NCI-H1436 treated with DMSO at 0.1 percent for 48 hours (cell line): ENCODE measurements around the gene CSRP1.
"Not testable (repeated sequence)": the region's sequence is repeated elsewhere in the genome, so short reads cannot be mapped to it uniquely, and the experiment has no call there.

Source experiments
- DNase-seq: peaks from one replicate; lab custom pipeline; 2025; lab: John Stamatoyannopoulos, UW

Gene CSRP1

DNA sequence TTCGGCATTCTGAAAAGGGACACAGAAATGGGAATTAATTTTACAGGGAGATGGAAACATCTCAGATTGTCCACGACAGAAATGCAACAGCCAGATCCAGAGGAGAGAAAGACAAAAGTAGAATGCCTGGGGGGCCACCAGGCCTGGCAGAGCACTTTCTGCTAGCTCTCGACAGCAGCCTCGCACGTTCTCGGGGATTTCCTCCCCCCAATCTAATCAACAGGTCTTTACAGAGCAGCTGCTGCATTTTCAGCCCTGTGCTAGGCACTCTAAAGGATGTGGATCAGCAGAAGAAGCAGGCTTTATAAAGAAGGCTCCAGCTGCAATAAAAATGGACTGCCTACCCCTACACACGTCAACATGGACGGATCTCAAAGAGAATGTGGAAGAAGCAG, 10.6 kb downstream of the CSRP1 start:
- no peak for DNase-seq

GRCh38 chr1:201495551-201496295, 11.2 kb downstream of the CSRP1 start:
- no peak for DNase-seq

GRCh38 chr1:201493757-201494617, 12.9 kb downstream of the CSRP1 start:
- DNase-seq: no peak

- DNase-seq: not testable (repeated sequence)
Observed at GRCh38 chr1:201493026-201493656, 13.8 kb downstream of the CSRP1 start.

- no peak for DNase-seq
Observed at GRCh38 chr1:201491896-201492511, 14.9 kb downstream of the CSRP1 start.

DNA sequence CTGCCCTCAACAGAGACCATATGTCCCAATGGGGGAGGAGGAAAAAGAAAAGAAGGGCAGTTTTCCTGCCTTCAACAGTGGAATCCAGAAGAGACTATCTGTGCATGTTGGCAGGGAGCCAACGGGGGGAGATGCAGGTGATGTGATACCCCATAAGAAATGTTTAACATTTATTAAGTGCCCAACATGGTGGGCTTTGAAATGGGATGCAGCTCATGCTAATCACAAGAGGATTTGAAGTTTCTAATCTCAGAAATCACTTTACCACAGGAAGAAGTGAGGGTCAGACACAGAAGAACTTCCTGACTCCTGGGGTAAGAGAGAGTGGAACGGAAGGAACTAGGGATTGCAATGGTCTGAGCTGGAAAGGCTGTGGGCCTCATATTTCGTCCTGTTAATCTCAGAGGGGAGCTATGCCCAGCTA, 16.2 kb downstream of the CSRP1 start:
- no peak for DNase-seq

DNA sequence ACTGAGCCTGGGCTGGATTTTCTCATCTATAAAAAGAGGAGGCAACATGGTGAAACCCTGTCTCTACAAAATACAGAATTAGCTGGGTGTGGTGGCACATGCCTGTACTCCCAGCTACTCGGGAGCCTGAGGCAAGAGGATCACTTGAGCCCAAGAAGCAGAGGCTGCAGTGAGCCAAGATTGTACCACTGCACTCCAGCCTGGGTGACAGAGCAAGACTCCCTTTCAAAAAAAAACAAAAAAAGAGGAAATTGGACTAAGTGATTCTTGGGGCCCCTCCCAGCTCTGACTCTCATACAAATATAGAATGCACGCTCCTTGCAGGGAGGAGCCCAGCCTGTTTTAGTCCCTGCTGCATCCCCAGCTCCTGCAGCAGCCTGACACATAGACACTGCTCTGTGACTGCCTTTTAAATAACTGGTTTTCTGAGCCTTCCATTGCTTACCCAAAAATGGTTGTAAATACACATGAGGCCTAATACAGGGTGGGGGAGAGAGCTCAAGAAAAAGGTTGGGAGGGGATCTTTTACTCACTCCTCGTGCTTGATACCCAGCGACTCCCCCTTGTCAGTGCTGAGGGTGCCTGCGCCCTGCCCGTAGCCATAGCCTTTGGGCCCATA, 17.2 kb downstream of the CSRP1 start:
- DNase-seq: no peak

DNA sequence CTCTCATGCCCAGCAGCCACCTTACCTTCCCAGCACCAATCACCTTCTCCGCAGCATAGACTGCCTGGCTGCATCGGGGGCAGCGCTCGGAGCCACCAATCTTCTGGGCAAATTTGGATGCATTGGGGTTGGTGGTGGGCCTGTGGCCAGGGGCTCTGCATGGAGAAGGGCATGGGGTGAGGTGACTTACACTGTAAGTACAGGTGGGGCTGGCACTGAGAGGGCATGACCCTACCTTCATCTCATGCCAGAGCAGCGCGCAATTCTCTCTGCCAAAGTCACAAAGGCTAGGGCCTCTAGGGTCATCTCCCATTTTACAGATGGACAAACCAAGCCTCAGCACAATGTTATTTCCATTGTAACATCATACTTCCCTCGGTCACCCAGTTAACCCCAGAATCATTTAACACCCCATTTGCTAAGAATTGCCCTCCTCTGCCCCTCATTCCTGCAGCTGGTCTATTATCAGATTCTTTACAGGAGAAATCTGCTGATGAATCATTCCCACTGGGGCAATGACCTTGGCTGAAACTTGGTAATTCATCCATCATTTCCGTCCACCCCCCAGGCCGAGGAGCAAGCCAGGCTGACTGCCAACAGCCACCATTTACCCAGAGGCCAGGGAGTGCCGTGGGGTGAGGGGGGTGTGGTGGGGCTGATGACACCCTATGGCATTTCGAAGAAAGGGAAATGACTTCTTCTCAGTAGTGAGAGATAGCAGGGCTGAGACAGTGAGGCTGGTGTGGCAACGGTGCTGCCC, 17.9 kb downstream of the CSRP1 start:
- DNase-seq: no peak

- no peak for DNase-seq
Observed at GRCh38 chr1:201487742-201488141, 19.2 kb downstream of the CSRP1 start.

DNA sequence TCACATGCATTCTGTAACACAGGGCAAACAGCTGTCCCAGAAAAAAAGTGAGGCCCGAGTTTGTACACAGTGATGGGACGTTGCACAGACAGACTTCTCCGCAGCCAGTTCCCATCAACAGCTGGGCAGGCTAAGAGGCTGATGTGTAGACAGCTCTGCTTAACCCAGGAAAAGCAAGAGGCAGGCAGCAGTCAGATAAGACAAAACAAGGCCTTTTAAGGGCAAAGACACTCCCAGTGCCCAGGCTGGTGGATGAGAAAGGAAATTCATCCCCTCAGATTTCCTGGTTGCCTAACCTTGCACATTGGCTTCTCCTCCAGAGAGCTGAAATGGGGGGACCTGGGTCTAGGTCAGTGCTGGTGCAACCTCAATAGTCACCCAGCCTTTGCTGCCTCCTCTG, 20.7 kb downstream of the CSRP1 start:
- DNase-seq: no peak

GRCh38 chr1:201485184-201485774, 21.6 kb downstream of the CSRP1 start:
- DNase-seq: no peak

DNA sequence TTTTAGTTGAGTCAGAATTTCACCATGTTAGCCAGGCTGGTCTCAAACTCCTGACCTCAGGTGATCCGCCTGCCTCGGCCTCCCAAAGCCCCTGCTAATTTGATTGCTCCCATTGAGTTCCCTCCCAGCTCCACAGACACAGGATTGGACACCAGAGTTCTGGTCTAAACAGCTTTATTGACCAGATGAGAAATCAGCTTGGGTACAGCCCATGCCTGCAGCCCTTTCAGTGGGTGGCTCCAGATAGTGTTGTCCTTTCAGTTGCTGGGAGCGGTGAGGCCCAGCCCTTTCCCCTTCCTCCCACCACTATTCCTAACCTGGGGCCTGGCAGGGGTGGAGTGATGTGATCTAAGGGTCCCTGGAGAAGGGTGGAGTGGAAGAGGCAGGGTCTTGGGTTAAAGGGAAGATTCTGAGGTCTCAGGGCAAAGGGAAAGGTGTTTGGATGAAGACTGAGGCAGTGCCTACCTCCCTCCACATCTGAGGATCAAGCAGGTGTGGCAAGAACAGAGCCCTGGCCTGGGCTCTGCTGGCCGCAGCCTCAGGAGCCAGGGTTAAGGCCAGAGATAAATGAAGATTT, 23.5 kb downstream of the CSRP1 start:
- no peak for DNase-seq

DNA sequence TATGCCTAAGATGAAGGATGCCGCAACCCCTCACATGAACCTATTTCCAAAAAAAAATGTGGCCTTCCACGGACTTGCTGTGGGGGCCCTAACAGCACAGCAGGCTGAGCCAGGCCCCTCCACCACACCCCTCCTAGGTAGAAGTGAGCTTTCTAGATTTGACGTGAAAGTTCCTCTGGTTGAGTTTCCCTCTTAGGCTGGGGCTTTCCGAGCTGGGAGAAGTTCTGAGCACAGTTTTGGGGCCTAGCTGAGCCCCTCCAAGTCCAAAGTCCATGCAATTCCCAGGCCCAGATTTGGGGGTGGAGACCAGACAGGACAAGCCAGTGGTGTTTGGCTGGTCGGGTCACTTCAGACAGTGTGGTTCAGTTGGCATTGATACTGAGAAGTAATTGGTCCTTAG, 24.2 kb downstream of the CSRP1 start:
- DNase-seq: no peak

GRCh38 chr1:201481761-201482493, 25.0 kb downstream of the CSRP1 start:
- peak; percentile 55 for DNase-seq

GRCh38 chr1:201481004-201481380, 25.9 kb downstream of the CSRP1 start:
- no peak for DNase-seq

- peak; percentile 66 for DNase-seq
Observed at GRCh38 chr1:201480231-201481003, 26.5 kb downstream of the CSRP1 start.

DNA sequence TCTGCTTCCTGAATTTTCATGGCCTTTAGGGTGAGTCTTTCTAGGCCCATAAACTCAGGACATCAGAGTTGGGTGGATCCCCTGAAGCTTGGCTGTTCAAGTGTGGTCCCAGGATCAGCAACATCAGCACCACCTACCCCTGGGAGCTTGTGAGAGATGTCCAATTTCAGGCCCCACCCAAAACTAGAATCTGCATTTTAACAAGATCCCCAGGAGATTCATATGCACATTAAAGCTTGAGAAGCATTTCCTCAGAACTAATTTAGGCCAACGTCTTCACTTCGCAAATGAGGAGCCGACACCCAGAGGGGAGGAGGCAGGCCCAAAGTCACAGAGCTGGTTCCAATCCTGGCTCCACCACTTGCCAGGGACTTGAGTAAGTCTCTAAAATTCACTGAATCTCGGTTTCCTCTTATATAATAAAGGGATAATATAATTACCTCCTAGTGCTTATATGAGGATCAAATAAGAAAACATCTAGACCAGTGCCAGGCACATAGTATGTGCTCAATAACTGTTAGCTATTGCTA, 27.7 kb downstream of the CSRP1 start:
- DNase-seq: no peak

DNA sequence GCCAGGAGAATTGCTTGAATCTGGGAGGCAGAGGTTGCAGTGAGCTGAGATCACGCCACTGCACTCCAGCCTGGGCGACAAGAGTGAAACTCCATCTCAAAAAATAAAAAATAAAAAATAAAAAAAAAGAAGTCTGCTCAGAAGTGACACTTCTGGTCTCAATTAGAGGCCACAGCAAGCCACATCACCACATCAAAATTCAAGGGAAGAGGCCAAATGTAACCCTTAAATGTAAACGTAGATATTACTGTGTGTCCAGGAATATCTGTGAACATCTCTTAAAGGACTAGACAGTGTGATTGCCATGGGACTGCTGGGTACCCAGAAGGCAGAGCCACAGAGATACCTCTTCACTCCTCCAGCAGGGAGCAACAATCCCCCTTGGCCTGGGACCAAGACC, 28.3 kb downstream of the CSRP1 start:
- not testable (repeated sequence) for DNase-seq
